Tracheal epithelial cell (primary cell): ENCODE data around the gene KRT4. TPM values are rescaled to one million over a fixed set of nuclear protein-coding genes. Genes with fewer than 3 reads are reported as not detected.

Source experiments
- total RNA-seq: library from RNA; depleted of rRNA; stranded (reverse); fragments of >200 nt; gene quantifications from 2 replicates; pipeline ENCODE4 v1.2.1, GENCODE V29; 2014

KRT4 gene
- 0.96 and 12.1 TPM in 2 replicates for total RNA-seq

DNA sequence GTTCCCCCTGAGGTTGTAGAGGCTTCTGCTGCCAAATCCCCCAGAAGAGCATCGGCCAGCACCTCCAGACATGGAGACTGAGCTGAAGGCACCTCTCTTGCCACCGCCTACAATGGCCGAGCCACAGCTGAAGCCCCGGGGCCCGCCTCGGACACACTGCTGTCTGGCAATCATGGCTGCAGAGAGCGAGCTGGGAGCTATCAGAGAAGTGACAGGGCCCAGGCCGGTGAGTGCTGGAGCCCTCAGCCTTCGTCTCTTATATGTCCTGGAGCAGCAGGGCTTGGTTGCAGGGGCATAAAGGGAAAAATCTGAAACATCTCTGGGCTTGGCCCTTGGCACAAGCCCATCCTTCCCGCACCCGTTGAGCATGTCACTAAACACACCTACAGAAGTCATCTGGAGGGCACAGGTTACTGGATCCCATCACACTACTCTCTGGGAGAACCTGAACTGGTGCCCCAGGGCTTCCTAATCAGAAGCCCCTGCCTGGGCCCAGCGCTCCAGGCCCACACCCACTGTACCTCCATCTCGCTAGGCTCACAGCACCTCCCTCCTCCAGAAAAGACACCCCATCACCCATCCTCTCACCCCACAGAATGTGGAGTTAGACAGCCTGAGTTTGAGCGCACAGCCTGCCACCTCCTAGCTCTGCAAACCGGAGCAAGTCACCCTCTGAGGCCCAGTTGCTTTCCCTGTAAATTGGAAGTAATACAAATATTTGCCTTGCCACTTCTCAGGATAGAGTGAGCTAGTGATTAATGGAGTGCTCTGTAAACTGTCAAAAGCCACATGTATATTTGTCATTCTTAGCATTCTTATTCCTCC lies at the start of gene KRT4:
KRT4 (minus strand) TSS at position 232 of the 825 bp plus-strand sequence; CDS start at position 174, 58 bp downstream.

DNA sequence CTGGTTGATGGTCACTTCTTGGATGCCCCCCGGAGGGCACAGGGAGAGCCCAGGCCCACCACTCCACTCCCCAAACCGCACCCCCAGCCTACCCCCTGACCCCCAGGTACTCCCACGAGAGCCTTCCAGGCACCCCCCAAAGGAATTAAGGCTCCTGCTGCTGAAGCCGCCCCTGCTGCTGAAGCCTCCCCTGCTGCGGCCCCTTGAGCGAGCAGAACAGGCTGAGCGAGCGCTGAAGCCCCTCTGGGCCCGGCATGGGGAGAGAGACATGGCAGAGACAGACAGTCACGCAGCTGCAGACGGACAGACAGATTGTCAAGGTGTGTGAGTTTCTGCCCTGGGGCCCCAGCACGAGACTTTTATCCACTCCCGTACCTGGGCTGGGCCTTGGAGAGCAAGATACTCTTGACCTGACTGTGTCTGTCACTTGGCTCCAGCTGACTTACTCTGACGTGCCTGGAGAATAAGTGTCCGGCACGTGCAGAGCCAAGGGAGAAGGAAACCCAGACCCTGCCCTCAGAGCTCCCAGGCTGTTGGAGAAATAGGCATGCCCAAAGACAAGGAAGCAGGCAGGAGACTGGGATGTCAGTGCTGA lies 34.8 kb upstream of the KRT4 start, which contains the start of gene KRT78:
KRT78 (minus strand) TSS at position 334 of the 595 bp plus-strand sequence; CDS start at position 270, 64 bp downstream.

DNA sequence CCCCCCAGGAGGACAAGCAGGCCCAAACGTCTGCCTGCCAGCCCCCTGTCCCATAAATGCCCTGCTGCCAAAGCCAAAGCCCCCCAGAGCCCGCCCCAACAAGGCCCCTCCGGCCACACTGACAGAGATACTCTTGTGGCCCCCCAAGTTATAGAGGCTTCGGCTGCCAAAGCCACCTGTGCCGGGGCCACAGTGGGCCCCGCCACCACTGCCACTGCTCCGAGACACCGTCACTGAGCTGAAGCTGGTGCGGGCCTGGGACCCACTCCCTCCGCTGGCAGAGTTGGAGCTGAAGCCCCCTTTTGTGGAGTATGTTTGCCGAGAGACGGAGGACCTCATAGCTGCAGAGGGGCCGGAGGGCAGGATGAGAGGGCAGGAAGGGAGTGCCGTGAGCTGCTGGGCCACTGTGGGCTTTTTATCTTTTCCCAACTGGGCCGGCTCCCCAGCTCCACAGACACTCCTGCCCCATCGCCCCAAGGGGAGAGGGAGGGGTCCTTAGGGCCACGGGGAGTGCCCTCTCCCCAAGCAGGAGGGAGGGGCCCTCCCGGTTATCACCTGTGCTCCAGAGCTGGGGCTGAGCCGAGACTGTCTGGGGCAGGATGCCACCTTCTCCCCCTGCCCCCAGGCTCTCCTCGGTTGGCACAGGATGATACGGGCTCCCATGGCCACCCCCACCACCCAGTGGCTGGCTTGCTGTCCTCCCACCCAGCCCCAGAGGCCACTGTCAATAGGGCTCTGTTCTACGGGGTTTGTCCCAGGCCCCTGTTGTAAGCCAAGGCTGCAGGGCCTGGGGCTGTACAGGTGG lies 20.2 kb upstream of the KRT4 start, which contains the start of gene KRT79:
KRT79 (minus strand) TSS at position 390 of the 805 bp plus-strand sequence; CDS start at position 339, 51 bp downstream.

DNA sequence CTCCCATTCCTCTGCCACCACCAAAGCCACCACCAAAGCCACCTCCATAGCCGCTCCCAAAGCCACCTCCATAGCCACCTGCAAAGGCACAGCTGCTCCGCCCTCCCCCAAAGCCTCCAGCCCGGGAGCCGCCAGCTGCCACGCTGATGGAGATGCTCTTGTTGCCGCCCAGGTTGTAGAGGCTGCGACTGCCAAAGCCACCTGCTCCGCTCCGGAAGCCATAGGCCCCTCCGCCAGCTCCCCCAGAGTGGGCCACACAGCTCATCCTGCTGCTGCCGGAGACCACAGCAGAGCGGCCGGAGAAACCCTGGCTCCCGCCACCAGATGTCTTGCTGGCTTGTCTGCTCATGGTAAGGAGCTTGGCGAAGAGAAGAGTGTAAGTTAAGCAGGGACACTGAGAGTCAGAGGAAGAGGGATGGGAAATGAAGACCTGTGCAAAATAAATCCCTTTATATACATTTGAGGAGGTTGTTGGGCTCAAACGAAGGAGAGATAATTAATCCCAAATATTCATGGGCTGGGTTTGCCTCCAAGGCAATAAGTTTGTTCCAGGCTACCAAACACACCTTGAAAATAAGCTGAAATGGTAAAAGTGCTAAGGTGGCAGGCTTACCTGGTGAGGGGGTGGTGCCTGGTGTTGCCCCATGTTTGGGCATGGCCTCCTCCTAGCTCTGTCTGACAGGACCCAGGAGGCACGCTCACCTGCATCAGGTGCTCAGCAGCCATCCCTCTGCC lies 18.1 kb downstream of the KRT4 start, which contains the start of gene KRT3:
KRT3 (minus strand) TSS at position 424 of the 735 bp plus-strand sequence; CDS start at position 349, 75 bp downstream.

DNA sequence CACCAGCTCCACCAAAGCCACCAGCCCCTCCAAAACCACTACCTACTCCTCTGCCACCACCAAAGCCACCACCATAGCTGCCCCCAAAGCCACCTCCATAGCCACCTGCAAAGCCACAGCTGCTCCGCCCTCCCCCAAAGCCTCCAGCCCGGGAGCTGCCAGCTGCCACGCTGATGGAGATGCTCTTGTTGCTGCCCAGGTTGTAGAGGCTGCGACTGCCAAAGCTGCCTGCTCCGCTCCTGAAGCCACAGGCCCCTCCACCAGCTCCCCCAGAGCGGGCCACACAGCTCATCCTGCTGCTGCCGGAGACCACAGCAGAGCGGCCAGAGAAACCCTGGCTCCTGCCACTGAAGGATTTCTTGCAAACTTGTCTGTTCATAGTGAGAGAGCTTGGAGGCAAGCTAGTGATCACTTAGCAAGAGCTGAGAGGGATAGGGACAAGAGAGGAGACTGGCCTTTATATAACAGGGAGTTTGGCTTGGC lies 37.0 kb downstream of the KRT4 start, which contains the start of gene KRT76:
KRT76 (minus strand) TSS at position 433 of the 483 bp plus-strand sequence; CDS start at position 379, 54 bp downstream.

Other genes with a start within 250 kb of the KRT4 start
- under 0.01 TPM in 1 of 2 replicates, not detected in the other for gene KRT74, start 240.3 kb downstream of the KRT4 start, total RNA-seq
- not detected in 2 replicates for gene KRT72, start 212.7 kb downstream of the KRT4 start, total RNA-seq
- not detected in 2 replicates for gene KRT73, start 195.6 kb downstream of the KRT4 start, total RNA-seq
- gene KRT2, start 161.9 kb downstream of the KRT4 start, total RNA-seq = not detected in 2 replicates
- gene KRT1, start 133.7 kb downstream of the KRT4 start, total RNA-seq = not detected in 2 replicates
- not detected in 2 replicates for gene KRT77, start 110.6 kb downstream of the KRT4 start, total RNA-seq
- gene KRT76, start 36.8 kb downstream of the KRT4 start, total RNA-seq = not detected in 2 replicates
- not detected in 2 replicates for gene KRT3, start 18.0 kb downstream of the KRT4 start, total RNA-seq
- 0.21 and 0.24 TPM in 2 replicates for gene KRT79, start 20.2 kb upstream of the KRT4 start, total RNA-seq
- 1.3 and 1.7 TPM in 2 replicates for gene KRT78, start 34.9 kb upstream of the KRT4 start, total RNA-seq
- 140 and 289 TPM in 2 replicates for gene KRT8, start 91.0 kb upstream of the KRT4 start, total RNA-seq
- 256 and 464 TPM in 2 replicates for gene KRT18, start 135.0 kb upstream of the KRT4 start, total RNA-seq
- 1,814 and 2,262 TPM in 2 replicates for gene EIF4B, start 192.3 kb upstream of the KRT4 start, total RNA-seq
- gene TNS2, start 235.9 kb upstream of the KRT4 start, total RNA-seq = 0.43 and 2.7 TPM in 2 replicates